DMS53 treated with DMSO at 0.1 percent for 48 hours (cell line): ENCODE measurements around the gene PLEKHO2.
A peak's percentile ranks its signal among the peaks of the same experiment; 100 is the strongest.
"Not testable (repeated sequence)": the region's sequence is repeated elsewhere in the genome, so short reads cannot be mapped to it uniquely, and the experiment has no call there.

ENCODE experiments used
- DNase-seq: peaks from one replicate; lab custom pipeline; 2025; ENCODE audit not compliant: unreplicated experiment; lab: John Stamatoyannopoulos, UW

The PLEKHO2 gene, protein sequence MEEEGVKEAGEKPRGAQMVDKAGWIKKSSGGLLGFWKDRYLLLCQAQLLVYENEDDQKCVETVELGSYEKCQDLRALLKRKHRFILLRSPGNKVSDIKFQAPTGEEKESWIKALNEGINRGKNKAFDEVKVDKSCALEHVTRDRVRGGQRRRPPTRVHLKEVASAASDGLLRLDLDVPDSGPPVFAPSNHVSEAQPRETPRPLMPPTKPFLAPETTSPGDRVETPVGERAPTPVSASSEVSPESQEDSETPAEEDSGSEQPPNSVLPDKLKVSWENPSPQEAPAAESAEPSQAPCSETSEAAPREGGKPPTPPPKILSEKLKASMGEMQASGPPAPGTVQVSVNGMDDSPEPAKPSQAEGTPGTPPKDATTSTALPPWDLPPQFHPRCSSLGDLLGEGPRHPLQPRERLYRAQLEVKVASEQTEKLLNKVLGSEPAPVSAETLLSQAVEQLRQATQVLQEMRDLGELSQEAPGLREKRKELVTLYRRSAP

DNA sequence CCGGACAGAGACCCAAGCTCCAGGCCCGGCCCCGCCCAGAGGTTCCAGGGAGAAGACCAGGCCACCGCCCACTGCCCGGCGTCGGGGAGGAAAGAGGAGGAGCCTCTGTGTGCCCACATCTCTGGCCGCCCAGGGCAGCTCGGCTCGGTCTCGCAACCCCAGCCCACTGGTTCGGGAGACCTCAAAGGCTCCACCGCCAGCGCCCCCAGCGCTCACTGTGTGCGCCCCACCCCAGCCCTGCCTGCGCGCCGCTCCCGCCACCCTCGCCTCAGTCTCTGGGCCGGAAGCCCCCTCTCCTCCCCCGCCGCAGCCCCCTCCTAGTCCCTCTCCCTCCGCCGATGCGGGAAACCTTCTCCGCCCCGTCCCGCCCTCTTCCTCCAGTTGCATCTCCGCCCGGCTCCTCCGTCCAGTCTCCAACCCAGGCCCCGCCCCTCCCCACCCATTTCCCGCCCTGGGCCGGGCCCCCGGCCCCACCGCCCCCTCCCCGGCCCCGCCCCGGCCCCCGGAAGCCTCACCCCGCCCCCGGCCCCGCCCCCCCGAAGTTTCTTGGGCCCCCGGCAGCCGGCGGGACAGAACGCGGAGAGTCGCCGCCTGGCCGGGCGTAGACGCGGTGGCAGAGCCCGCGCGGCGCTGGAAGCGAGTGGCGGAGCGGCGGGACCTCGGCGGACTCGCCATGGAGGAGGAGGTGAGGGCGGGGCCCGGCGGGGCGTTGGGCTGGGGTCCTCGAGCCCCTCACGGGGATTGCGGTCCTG lies at the start of gene PLEKHO2:
Gene PLEKHO2 (plus strand): TSS at position 572 of the 752 bp plus-strand sequence. CDS start 102 bp downstream, at position 674.
- DNase-seq = peak; percentile 58

DNA sequence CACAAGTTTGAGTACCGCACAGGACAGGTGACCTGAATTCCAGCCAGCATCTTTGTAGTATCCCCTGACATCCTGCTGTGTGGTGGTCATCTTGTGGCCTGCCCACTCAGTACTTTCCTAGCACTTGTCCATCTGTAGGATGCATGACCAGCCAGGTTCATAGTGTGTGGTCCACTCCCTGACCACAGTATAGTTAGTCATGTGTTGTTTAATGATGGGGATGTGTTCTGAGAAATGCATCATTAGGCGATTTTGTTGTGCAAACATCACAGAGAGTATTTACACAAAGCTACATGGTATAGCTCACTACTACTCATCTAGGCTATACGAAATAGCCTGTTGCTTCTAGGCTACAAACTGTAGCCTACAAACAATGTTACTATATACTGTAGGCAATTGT lies 49.4 kb upstream of the PLEKHO2 start:
- DNase-seq = no peak

DNA sequence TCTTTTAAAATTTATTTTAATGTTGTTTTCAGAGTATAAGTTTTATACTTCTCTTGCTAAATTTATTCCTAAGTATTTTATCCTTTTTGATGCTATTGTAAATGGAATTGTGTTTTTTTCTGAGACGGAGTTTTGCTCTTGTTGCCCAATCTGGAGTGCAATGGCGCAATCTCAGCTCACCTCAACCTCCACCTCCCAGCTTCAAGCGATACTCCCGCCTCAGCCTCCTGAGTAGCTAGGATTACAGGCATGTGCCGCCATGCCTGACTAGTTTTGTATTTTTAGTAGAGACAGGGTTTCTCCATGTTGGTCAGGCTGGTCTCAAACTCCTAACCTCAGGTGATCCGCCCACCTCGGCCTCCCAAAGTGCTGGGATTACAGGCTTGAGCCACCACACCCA lies 46.4 kb upstream of the PLEKHO2 start:
- DNase-seq = not testable (repeated sequence)

DNA sequence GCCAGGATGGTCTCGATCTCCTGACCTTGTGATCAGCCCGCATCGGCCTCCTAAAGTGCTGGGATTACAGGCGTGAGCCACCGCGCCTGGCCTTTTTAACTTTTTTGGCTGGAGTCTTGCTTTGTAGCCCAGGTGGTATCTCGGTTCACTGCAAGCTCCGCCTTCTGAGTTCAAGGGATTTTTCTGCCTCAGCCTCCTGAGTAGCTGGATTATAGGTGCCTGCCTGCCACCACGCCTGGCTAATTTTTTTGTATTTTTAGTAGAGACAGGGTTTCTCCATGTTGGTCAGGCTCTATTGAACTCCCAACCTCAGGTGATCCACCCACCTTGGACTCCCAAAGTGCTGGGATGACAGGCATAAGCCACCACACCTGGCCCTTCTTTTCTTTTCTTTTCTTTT lies 45.8 kb upstream of the PLEKHO2 start:
- not testable (repeated sequence) for DNase-seq

DNA sequence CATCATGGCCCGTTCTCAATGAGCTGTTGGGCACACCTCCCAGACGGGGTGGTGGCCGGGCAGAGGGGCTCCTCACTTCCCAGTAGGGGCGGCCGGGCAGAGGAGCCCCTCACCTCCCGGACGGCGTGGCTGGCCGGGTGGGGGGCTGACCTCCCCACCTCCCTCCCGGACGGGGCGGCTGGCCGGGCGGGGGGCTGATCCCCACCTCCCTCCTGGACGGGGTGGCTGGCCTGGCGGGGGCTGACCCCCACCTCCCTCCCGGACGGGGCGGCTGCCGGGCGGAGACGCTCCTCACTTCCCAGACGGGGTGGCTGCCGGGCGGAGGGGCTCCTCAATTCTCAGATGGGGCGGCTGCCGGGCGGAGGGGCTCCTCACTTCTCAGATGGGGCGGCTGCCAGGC lies 42.8 kb upstream of the PLEKHO2 start:
- DNase-seq = not testable (repeated sequence)

DNA sequence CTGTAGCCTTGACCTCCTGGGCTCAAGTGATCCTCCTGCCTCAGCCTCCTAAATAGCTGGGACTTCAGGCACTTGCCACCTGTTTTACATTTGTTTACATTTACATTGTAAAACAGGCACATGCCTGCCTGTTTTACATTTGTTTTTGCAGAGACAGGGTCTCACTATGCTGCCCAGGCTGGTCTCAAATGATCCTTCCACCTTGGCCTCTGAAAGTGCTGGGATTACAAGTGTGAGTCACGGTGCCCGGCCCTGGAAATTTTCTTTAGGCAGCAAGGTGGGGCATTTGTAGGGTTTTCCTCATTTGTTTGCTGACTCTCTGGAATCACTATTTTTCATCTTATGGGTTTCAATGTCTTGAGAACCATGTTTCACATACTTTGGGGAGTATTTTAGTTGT lies 41.2 kb upstream of the PLEKHO2 start:
- no peak for DNase-seq

DNA sequence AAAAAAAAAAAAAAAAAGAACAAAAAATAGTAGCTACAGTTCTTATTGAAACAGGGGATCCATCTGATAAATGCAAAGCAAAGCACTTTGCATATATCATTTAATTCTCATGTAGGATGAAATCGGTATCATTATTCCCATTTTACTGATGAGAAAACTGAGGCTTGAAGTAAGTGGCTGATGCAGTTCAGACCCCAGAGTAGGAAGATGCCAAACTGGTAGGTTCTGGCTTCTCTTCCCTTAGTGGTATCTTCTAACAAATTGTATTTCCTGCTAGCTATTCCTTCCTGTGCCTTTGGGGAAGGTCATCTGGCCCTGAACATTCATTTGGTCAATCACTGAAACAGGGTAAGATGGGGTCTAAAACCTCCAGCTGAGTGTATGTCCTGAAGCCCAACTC lies 38.2 kb upstream of the PLEKHO2 start:
- no peak for DNase-seq

DNA sequence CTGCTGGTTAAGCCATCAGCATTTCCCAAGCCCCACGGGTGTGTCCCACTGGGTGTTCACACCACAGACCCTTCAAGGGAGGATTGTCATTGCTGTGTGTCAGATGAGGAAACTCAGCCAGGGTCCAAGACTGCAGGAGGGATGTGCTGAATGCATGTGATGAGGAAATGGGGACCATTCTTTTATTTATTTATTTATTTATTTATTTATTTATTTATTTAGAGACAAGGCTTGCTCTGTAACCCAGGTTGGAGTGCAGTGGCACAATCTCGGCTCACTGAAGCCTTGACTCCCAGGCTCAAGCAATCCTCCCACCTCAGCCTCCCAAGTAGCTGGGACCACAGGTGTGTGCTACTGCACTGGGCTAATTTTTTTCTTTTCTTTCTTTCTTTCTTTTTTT lies 37.1 kb upstream of the PLEKHO2 start:
- no peak for DNase-seq

DNA sequence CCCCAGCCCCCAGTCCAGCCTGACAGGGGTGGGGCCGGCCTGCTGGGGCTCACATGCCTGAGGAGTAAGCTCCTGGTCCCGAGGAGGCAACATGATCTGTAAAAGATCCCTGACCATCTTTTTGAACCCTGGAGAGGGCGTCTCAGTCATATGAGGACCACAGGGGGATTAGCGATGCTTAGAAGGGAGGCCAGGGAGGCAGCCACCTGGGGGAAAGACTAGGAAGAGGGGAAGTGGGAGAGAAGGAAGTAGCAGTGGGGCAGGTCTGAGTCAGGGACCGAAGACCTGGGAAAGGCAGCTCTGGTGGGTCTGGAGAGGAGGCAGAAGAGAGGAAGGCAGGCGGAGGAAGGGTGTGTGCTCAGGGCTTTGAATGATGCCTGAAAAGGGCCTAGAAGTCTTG lies 35.2 kb upstream of the PLEKHO2 start:
- DNase-seq = no peak

DNA sequence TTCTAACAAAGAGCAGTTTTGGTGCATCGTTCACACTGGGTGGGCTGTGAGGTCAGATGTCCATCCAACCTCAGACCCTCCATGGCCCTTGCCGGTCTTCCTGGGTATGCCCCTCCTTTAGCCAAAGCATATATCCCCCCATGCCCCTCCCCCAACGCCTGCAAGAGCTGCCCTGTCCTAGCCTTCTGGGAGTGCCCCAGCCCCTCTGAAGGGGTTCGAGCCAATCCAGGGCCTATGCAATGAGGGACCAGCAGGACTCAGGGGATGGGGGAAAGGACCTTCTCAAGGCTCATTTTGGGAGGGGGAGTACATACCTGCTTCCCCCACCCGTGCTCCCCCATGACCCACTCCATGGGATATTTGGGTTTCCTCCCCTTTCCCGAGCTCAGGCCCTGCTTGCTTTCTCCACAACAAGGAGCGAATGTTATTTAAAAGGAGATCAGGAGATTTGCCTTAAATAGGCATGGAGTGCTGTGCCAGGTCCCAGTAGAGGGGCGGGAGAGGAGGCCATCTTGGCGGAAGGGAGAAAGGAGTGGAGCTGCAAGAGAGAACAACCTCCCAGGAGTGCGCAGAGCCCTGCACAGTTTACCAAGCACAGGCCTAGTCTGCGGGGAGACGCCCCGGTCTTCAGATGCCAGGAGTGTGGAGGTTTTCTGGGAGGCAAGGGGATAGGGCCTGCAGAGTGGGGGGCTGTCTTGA lies 34.5 kb upstream of the PLEKHO2 start:
- no peak for DNase-seq

DNA sequence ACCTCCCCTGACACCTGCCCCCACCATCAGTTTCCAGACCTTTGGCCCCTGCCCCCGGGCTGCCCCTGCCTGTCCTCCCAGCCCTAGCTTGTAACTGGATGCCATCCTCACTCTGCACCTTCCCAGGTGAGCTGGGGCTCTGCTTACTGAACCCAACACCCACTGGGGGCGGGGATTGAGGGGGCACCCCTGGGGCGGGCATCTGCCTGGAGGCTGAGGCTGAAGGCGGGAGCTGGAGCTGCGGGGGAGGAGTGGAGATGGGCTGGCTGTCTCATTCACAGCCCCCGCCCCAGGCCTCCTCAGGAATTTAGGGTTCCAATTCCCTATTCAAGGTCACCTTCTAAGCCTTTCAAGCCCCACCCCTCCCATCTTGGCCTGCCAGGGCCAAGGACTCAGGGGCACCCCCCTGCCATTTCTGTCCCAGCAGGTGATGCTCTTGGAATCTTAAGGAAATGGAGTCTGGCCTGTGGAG lies 33.9 kb upstream of the PLEKHO2 start:
- no peak for DNase-seq

DNA sequence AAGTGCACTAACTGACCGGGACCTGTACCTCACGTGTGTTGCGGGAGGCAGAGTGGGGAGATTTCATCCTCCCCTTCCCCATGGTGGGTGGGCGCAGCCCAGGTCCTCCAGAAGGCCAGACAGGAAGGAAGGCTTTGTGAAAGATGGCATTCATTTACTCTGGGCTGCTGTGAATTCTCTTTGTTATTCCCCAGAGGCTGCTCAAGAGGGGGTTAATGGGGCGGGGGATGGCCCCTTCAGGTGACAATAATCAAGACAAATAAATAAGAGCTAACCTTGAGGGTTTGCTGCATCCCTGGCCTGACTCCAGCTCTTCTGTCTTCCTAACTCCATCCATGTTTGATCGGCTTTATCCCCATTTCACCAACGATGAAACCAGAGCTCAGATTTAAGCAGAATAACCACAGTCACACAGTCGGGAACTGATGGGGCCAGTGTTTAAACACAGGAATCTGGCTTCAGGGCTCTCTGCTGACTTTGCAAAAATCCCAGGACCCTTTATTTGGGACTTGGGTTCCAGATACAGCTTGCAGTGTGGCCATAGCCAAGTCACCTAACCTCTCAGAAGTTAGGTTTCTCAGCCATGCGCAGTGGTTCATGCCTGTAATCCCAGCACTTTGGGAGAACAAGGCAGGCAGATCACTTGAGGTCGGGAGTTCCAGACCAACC lies 32.8 kb upstream of the PLEKHO2 start:
- no peak for DNase-seq

DNA sequence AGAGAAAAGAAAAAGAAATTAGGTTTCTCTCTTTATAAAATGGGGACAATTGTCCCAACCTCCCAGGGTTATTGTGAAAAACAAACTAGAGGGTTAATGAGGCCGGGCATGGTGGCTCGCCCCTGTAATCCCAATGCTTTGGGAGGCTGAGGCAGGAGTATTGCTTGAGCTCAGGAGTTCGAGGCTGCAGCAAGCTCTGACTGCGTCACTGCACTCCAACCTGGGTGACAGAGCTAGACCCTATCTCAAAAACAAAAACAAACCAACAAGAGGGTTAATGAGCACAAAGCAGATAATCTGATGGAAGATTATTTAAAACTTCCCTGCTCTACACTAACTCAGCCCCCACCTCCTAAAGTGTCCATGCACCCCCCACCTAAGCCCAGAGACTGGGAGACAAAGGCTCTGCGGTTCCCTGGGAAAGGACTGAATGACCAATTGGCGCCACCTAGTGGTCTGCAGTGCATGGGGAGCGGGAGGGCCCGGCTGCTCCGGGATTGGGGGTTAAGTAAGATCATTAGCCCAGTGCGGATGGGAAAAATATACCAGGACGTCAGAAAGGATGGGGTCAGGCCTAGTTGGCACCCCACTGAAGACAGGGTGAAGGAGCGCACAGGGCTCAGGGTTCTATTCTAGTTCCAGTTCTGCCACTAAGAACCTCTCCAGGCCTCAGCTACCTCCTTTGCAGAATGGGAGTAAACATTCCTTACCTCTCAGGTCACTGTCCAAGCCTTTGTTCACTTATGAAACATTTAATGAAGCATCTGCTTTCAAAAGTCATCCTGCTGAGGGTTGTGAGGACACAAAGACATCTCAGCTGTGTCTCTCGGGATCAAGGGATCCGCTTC lies 31.8 kb upstream of the PLEKHO2 start:
- peak; percentile 53 for DNase-seq

DNA sequence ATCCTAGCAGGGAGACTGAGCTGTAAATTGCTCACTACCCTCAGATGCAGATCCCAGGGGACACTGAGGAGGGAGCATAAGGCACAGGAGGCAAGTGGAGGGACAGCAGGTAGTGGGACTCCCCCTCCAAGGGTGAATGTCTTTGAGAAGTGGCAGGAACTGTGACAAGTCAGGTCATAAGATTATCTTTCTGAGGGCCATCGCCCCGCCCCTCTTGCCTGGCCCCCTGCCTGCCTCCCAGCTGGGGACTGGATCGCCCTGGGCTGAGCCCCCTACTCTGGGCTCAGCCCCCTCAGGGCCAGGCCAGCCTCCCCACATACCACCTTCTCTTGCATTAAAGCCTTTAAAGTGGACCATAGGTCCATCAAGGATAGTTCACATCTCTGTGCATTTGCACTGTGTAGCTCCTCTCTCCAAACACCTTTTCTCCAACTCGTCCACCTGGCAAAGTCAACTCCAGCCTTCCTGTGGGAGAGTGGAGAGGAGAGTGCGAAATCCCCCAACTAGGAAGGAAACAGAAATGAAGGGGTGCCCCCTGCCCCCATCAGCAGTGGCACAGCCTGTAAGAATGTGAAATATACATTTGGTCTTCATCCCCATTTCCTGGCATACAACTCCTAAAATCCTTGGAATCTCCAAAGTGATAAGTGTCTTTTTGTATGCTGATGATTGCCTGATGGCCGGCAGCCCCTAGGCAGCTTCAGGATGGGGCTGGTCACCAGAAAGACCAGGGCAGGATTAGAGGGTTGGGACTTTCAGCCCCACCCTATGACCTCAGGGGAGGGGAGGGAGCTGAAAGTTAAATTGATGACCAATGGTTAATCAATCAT lies 31.0 kb upstream of the PLEKHO2 start:
- DNase-seq = no peak

DNA sequence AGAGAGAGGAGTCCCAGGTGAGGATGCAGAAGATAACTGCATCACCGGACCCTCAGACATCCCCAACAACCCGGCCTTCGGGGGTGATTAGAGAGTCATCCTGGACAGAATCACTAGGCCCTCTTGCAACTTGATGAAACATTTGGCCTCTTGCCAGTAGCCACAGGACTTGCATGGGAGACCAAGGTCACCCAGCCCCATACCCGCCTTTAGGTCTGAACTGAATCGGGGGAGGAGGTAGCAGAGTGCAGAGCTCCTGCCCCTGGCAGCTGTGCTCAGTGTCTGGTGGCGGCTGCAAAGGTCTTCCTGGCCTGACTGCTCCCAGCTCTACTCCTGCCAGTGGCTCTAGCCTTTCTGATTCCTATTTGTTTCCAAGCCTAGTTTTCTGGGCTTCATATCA lies 28.6 kb upstream of the PLEKHO2 start:
- no peak for DNase-seq

DNA sequence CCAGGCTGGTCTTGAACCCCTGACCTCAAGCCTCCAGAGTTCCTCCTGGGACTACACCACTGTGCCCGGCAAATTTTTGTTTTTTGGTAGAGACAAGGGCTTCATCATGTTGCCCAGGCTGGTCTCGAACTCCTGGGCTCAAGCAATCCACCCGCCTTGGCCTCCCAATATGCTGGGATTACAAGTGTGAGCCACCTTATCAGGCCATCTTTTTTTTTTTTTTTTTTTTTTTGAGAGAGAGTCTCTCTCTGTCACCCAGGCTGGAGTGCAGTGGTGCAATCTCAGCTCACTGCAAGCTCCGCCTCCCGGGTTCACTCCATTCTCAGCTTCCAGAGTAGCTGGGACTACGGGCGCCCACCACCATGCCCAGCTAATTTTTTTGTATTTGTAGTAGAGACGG lies 27.4 kb upstream of the PLEKHO2 start:
- not testable (repeated sequence) for DNase-seq

DNA sequence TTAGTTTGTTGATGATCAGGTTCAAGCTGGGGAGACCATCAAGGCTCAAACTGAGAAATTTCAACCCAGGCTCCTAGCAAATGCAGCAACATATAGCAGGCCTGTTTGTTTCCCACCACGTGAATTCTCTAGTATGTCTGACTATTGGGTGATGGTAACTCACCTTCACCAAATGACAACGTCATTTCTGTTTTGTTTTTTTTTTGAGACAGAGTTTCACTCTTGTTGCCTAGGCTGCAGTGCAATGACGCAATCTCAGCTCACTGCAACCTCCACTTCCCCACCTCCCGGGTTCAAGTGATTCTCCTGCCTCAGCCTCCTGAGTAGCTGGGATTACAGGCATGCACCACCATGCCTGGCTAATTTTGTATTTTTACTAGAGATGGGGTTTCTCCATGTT lies 26.8 kb upstream of the PLEKHO2 start:
- not testable (repeated sequence) for DNase-seq

DNA sequence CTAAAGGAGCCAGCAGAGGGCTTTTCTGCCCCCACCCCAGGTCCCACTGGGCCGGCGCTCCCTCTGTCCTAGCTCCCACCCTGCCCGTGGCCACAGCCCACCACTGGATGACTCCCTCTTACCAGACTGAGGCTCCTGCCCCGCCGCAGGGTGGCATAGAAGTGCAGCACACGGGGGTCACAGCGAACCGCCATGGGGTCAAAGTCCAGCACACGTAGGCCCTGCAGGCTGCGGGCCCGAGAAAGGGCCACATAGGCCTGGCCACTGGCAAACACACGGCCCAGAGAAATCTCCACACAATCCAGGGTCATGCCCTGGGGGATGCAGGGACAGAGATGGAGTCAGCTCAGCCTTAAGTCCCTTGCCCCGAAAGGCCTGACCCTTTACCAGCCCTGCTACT lies 25.3 kb upstream of the PLEKHO2 start:
- DNase-seq = no peak

DNA sequence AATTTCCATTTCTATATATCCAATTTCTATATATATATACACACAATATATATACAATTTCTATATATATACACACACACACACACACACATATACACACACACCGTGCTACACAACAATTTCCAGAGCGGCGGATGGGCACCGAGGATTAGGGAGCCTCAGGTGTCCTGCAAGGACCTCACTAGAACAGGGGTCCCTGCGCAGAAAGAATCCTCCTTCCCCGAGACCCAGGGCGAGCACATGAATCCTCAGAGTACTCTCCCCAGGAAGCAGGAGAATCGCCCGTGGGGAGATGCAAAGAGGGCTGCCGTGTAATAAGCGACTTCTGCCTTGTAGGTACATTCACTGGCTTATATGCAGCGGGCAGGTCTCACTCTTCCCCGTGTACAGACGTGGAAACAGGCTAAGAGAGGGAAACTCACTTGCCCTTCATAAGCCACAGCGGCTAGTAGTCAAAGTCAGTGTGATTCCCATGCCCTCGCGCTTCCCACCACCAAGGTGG lies 16.7 kb upstream of the PLEKHO2 start:
- no peak for DNase-seq
